GM21423 (cell line): Measurements from ENCODE around the gene FKBP11.

Experiments used
- ATAC-seq: cut with Tn5 transposase; IDR thresholded peaks from one replicate; pipeline ENCODE4 v1.9.1; 2021; ENCODE audit warnings: mild to moderate bottlenecking, moderate library complexity; ENCODE audit not compliant: unreplicated experiment

FKBP11 gene

GRCh38 chr12:48956279-48957140 lies 31.2 kb upstream of the FKBP11 start:
- ATAC-seq, result no peak

DNA sequence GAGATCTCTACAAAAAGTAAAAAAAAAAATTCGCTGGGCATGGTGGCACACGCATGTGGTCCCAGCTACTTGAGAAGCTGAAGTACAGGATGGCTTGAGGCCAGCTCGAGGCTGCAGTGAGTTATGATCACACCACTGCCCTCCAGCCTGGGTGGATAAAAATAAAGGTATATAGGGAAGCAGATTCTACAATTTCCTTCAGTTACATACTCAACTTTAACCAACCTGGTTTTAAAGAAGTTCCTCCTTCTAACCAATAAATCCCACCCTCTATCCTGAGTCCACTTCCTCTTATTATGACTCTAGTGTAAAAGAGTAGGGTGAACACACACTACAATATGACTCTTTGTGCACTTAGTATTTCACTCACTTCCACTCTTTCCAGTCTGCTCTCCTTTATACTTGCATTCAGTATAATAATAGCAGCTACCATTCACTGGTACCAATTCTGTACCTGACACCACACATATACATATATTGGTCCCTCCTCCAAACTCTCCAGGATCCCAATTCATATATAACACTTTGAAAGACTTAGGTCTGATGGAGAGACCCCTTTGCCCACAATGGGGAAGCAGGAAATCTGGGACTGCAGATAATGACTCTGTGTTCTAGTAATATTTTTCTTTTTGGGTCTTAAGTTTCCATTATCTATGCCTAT lies 29.7 kb upstream of the FKBP11 start:
- ATAC-seq, result no peak

DNA sequence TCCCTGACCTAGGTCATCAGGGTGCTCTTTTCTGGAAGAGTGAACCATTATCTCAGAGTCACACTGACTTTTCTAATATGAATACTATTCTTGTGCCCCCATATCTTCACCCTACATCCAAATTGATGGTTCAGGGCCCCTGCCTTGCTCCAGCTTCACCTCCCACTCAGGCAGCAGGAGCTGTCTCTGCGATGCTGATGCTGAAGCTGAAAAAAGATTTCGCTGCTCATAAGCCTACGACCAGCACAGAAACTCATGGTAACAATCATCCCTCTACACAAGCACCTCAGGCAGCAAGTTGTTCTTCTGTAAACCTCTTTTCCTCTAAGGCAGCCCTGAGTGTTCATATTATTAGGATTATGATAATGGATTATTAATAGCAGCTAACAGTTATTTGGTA lies 28.8 kb upstream of the FKBP11 start:
- no peak for ATAC-seq

- no peak for ATAC-seq
Measured at GRCh38 chr12:48952691-48953090, 27.4 kb upstream of the FKBP11 start.

DNA sequence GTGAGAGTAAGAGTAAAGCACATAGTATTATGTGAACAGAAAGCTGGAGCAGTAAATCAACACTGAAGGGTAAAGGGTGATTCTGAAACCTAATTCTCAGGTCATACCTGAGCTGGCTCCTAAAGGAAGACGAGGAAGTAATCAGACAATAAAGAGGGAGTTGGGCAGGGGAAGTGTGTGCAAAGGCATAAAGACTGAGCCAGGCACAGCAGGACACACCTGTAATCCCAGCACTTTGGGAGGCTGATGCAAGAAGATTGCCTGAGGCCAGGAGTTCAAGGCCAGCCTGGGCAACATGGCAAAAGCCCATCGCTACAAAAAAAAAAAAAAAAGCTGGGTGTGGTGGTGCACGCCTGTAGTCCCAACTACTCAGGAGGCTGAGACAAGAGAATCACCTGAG lies 22.4 kb upstream of the FKBP11 start:
- ATAC-seq, result no peak

DNA sequence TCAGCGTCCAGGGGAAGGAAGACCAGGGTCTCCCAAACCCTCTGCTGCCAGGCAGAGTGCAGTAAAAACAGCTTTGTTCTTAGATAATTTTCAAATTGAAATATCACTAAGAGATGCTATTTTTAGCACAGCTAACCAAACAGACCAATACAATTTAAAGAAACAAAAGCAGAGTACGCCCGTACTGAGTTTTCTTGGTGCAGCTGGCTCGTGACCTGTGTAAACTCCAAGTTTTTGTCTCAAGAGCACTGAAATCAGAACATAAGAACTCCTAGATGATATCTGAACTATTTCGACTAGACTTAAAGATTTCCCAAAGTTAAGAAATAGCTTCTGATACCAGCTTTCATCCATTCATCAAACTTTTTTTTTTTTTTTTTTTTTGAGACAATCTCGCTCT lies 21.7 kb upstream of the FKBP11 start:
- no peak for ATAC-seq

GRCh38 chr12:48946205-48946604 lies 20.9 kb upstream of the FKBP11 start:
- ATAC-seq, result no peak

GRCh38 chr12:48943221-48943620 lies 17.9 kb upstream of the FKBP11 start:
- ATAC-seq, result no peak

GRCh38 chr12:48940181-48940580 lies 14.9 kb upstream of the FKBP11 start:
- ATAC-seq, result no peak

DNA sequence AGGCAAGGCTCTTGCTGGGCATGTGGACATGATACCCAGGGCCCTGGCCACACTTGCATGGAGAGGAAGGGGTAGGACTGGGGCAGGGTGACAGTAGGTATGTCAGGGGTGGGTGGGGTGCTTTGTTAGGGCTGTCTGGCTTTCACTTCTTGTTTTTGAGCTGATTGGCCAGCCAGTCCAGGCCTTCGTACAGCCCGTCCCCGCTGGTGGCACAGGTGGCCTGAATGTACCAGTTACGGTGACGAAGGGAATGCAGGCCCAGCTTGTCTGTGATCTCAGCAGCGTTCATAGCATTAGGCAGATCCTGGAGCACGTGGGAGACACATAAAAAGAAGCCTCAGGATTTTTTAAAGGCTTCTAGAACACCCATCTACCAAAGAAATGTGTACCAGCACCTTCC lies 13.5 kb upstream of the FKBP11 start:
- no peak for ATAC-seq

DNA sequence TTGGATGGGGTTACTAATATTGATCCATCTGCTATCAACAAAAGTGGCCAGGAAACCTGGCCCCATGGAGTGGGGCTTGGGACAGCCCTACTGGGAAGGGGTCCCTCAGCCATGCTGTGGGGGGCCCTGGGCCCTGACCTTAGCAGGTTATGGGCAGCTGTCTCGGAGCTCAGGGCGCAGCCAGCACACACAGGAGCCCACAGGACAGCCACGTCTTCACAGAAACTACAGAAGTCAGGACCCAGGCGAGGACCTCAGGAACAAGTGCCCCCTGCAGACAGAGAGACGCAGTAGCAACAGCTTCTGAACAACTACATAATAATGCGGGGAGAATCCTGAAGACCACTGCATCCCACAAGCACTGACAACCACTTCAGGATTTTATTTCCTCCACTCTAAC lies 11.9 kb upstream of the FKBP11 start:
- ATAC-seq, result no peak

DNA sequence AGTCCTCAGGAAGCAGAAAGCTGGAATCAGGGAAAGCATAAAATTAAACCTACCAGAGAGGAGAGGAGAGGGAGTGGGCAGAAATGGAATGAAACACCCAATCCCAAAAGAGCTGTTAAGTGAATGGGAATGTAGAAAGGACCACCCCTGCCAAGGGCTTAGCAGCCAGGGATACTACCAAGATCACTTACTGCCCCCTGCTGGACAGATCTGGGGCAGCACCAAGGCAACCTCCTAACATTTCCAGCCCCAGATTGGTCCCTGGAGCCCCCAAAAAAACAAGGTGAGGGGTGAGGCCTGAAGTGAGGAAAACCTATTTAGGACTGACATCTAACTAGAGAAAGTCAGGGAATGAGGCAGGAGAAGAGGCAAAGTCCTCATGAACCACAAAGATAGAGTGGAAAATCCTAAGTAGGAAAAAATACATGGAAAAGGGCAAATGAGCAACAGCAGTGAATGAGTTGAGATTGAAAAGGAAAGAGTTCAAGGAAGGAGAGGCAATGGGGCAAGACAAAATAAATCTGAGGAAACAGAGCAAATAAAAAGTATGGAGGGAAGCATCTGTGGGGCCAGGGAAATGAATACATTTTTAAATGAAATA lies 11.2 kb upstream of the FKBP11 start:
- ATAC-seq, result no peak

DNA sequence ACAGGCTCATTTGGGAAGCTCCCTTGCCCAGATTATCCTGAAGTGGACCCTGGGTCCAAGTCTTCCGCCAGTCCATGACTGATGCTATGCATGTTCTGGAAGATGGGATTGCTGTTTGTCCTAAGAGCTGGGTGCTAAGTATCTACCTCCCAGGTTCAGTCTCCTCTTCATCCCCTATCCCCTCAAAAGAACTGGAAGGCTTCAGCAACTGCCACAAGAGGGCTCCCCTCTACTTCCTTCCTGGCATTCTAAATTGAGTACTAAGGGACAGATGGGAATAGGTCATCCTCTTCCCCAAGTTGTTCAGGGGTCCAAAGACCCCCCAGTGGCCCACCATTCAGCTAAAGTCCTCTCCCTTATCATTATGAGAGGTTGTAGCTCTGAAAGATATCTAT lies 9.0 kb upstream of the FKBP11 start:
- ATAC-seq, result no peak

DNA sequence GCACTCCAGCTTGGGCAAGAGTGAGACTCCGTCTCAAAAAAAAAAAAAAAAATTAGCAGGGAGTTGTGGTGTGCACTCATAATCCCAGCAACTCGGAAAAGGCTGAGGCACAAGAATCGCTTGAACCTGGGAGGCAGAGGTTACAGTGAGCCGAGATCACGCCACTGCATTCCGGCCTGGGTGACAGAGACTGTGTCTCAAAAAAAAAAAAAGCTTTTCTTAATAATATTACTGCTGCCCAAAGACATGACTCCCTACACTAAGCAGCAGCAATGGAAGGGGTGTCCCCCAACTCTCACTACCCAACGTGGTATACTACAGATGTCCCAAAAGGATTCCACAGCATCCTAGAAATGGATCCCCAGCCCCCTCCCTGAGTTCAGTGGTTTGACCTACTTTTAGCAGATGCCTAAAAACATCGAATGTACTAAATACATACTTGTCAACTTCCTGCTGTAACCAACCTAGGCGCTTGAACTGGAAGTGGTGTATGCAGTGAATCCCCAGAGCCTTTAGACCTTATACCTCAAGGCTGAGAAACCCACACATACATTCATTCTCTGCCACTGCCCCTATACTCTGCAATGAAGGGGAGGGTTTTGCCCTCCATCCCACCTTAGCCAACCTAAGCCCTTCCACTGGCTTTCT lies 8.5 kb upstream of the FKBP11 start:
- no peak for ATAC-seq

- no peak for ATAC-seq
Measured at GRCh38 chr12:48932878-48933277, 7.6 kb upstream of the FKBP11 start.

- ATAC-seq, result no peak
Measured at GRCh38 chr12:48930475-48930874, 5.2 kb upstream of the FKBP11 start.

DNA sequence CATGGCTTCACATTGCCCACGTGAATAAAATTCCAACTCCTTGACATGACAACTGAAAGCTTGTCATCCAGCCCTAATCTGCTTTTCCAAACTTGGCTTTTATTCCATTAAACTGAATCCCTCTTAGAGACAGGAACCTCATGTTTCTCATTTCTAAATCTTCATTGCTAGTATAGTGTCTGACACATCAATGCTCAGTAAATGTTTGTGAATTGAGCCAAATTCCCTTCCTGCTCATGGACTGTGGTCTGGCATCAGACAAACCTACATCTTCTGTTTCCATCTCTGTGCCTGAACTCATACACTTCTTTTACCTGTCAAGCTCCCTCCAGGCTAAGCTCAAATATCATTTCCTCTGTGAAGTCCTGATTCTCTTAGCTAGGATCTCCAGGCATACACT lies 4.3 kb upstream of the FKBP11 start:
- ATAC-seq, result no peak

GRCh38 chr12:48927261-48927660 lies 2.0 kb upstream of the FKBP11 start:
- no peak for ATAC-seq

- ATAC-seq, result peak; percentile 79
Measured at GRCh38 chr12:48924617-48925303, 532 bp downstream of the FKBP11 start.

DNA sequence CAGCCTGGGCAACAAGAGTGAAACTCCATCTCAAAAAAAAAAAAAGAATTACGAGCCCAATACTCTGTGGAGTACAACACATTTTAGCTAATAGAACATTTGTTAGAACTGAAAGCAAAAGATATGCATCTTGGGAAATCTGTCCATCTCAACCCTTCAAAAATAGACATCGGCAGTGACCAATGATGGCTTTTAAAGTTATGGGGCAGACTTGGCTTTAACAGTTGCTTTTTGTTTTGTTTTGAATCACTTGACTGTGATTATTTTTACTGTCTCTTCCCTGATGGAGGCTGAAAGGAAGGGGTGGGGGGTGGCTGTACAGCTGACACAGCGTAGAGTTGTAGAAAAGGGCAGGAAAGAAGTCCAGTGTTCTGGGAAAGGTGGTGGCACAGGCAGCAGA lies 2.2 kb downstream of the FKBP11 start:
- ATAC-seq, result no peak
